Suprapubic skin (tissue), 3 donors: Measurements from ENCODE around the gene RHBDL3.

ENCODE experiments used
- POLR2A ChIP-seq, 2 donors: fragments of 450-650 bp; IDR thresholded peaks; one replicate each; pipeline ENCODE4 v1.6.1; 2017; ENCODE audit warnings: antibody characterized with exemption in 2 of 2, mild to moderate bottlenecking in 2 of 2, moderate library complexity in 2 of 2
- TF ChIP-seq, protein P1 (sequence below), 2 donors: fragments of 200-600 bp in 1 of 2; fragments of 450-650 bp in 1 of 2; sonication (generic) in 1 of 2; IDR thresholded peaks; one replicate each; pipeline ENCODE4 v1.5.1; 2016 to 2019; ENCODE audit warnings: antibody characterized with exemption in 2 of 2, mild to moderate bottlenecking in 1 of 2, moderate library complexity in 1 of 2

DNA sequence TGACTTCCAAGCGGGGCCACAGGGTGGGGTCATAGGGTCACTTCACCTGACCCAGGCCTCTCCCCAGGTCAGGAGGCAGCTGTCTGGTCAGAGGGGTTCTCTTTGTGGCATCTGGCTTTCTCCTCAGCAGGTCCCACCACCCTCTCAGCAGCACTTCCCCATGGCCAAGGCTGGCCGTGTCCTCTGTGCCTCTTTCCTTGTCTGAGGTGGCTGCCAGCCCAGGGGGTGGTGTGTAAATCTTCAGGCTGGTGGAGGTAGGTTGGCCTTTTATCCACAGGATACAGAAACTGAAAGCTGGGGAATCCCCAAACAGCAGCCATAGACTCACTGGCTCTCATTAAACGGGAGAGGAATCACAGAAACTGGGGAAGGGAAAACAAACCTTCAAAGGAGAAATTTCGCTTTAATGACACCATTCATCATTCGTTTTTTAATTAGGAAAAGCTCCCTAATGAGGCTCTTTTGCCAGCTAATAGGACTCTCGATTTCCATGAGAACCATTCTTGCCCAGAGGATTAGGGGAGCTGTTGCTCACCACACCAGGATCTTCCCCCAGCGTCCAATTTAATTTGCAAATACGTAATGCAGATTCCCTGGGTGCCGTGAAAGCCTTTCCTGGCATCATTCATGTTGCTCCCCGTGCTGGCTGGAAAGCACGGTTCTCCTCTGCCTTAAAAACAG, 58.3 kb downstream of the RHBDL3 start:
- TF ChIP-seq, protein P1, sequence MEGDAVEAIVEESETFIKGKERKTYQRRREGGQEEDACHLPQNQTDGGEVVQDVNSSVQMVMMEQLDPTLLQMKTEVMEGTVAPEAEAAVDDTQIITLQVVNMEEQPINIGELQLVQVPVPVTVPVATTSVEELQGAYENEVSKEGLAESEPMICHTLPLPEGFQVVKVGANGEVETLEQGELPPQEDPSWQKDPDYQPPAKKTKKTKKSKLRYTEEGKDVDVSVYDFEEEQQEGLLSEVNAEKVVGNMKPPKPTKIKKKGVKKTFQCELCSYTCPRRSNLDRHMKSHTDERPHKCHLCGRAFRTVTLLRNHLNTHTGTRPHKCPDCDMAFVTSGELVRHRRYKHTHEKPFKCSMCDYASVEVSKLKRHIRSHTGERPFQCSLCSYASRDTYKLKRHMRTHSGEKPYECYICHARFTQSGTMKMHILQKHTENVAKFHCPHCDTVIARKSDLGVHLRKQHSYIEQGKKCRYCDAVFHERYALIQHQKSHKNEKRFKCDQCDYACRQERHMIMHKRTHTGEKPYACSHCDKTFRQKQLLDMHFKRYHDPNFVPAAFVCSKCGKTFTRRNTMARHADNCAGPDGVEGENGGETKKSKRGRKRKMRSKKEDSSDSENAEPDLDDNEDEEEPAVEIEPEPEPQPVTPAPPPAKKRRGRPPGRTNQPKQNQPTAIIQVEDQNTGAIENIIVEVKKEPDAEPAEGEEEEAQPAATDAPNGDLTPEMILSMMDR (IDR thresholded peaks at IDR 0.05) = no peak
- no peak for TF ChIP-seq POLR2A (IDR thresholded peaks at IDR 0.05)
